Left lung (tissue), 10 donors: ENCODE results near the gene RC3H2. TPM values are rescaled to one million over a fixed set of nuclear protein-coding genes. Genes with fewer than 3 reads are reported as not detected.
"Not testable (repeated sequence)": the region's sequence is repeated elsewhere in the genome, so short reads cannot be mapped to it uniquely, and the experiment has no call there.

ENCODE experiments used
- ATAC-seq: fragments of 200-7000 bp; cut with Tn5 transposase; one replicate; pipeline ENCODE4 v1.9.1; 2020; ENCODE audit warnings: moderate library complexity
- DNase-seq, 4 donors: peaks; one replicate each; pipeline ENCODE4 v3.0.0-alpha.2; 2013 to 2020
- H3K27ac ChIP-seq, 2 donors: fragments of 200-600 bp; sonication (generic) in 1 of 2; one replicate each; pipeline versions ENCODE4 v1.5.0 to v1.8.0; 2020 to 2021
- H3K27me3 ChIP-seq, 2 donors: fragments of 200-600 bp; sonication (generic) in 1 of 2; one replicate each; pipeline versions ENCODE4 v1.5.0 to v1.8.0; 2020 to 2021
- H3K36me3 ChIP-seq, 2 donors: fragments of 200-600 bp; sonication (generic) in 1 of 2; one replicate each; pipeline versions ENCODE4 v1.5.0 to v1.8.0; 2020 to 2021
- H3K4me1 ChIP-seq, 2 donors: fragments of 200-600 bp; one replicate each; pipeline ENCODE4 v1.8.0; 2021
- H3K4me3 ChIP-seq, 2 donors: fragments of 200-600 bp; sonication (generic) in 1 of 2; one replicate each; pipeline versions ENCODE4 v1.5.0 to v1.8.0; 2020 to 2021; ENCODE audit warnings: mild to moderate bottlenecking in 1 of 2
- H3K9me3 ChIP-seq, 2 donors: fragments of 200-600 bp; sonication (generic) in 1 of 2; one replicate each; pipeline versions ENCODE4 v1.5.0 to v1.8.0; 2020 to 2021
- intact Hi-C, 2 donors: fragments of 100-400 bp; cut with DNase I; formaldehyde crosslinking; loops; one replicate each; pipeline versions ENCODE4 v1.11.2 to v1.14.2; 2022
- polyA plus RNA-seq, 6 donors: library from polyadenylated mRNA; unstranded; fragments of 120-200 nt; gene quantifications; one replicate each; pipeline ENCODE4 v1.2.1, GENCODE V29; 2013; ENCODE audit not compliant: insufficient read length in 6 of 6
- total RNA-seq, 2 donors: library from RNA; stranded (reverse); fragmentation: NEBNext Ultra II Directional; extraction: Animal tissue kit (Norgen Biotek cat#: 25700); gene quantifications; one replicate each; pipeline ENCODE4 v1.2.1, GENCODE V29; 2021
- TF ChIP-seq, protein P1 (sequence below), 2 donors: fragments of 200-600 bp; sonication (generic) in 1 of 2; IDR thresholded peaks; one replicate each; pipeline versions ENCODE4 v1.5.0 to v1.8.0; 2021; ENCODE audit warnings: antibody characterized with exemption in 2 of 2
- donor health status: DM: no; HTN: yes; CAD: no.
- donor health status: DM: no; HTN: no; CAD: no.

Gene RC3H2
- total and polyA plus RNA-seq, 8 donors, result 39.8 to 48.3 (median 42.2) TPM

DNA sequence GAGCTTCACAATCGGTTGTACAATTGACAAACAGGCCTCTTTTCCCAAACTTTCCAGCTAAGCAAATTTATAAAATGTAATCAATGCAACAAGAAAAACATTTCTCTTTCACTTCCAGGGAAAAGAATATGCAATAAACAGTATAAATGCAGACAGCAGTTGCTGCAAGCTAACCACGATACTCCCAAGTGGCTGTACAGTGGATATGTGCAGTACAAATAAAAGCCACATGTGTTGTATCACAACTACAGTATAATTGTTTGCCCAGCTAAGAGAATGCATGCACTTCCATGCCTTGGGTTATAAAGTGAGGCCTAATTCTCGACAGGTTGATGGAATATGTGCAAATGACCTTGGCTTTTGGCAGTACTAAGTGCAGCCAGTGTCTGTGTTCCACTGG, 60.0 kb downstream of the RC3H2 start:
- Histone ChIP-seq H3K36me3 (peaks cover 0 to 44% of the 10 kb centered on the region in 2 donors), H3K4me1 (no peaks in the 10 kb centered on the region), H3K27me3 (no peaks in the 10 kb centered on the region), H3K27ac (no peak overlapping the region), H3K9me3 (no peaks in the 10 kb centered on the region), H3K4me3 (no peak overlapping the region)
- no peak for ATAC-seq
- DNase-seq, result no peak
- intact Hi-C loops, result no loop called here
- TF ChIP-seq, protein P1, sequence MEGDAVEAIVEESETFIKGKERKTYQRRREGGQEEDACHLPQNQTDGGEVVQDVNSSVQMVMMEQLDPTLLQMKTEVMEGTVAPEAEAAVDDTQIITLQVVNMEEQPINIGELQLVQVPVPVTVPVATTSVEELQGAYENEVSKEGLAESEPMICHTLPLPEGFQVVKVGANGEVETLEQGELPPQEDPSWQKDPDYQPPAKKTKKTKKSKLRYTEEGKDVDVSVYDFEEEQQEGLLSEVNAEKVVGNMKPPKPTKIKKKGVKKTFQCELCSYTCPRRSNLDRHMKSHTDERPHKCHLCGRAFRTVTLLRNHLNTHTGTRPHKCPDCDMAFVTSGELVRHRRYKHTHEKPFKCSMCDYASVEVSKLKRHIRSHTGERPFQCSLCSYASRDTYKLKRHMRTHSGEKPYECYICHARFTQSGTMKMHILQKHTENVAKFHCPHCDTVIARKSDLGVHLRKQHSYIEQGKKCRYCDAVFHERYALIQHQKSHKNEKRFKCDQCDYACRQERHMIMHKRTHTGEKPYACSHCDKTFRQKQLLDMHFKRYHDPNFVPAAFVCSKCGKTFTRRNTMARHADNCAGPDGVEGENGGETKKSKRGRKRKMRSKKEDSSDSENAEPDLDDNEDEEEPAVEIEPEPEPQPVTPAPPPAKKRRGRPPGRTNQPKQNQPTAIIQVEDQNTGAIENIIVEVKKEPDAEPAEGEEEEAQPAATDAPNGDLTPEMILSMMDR (IDR thresholded peaks at IDR 0.05), result no peak

DNA sequence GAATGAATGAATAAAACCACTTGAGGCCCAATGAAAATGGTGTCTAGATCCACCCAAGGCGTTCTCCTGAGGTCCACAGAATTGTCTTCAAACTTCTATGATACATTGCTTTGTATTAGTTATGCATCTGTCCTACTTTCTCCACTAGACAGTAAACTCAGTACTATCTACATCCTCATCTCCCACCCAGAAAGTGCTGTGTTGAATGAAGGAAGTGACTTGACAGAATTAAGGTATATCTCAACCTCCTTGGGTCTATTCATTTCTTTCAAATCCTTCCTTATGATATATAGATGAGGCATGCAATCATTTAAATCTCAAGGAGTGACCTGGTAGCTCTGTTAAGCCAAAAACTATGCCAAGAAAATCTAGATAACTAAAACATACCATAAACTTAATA, 61.0 kb downstream of the RC3H2 start:
- no peak overlapping the region for H3K4me3 ChIP-seq
- DNase-seq, result no peak
- no peaks in the 10 kb centered on the region for H3K4me1 ChIP-seq
- TF ChIP-seq, protein P1 (IDR thresholded peaks at IDR 0.05), result no peak
- no peak overlapping the region for H3K27ac ChIP-seq
- H3K36me3 ChIP-seq, result peaks cover 0 to 34% of the 10 kb centered on the region in 2 donors
- ATAC-seq, result no peak
- H3K9me3 ChIP-seq, result no peaks in the 10 kb centered on the region
- intact Hi-C loops, result no loop called here
- H3K27me3 ChIP-seq, result no peaks in the 10 kb centered on the region

DNA sequence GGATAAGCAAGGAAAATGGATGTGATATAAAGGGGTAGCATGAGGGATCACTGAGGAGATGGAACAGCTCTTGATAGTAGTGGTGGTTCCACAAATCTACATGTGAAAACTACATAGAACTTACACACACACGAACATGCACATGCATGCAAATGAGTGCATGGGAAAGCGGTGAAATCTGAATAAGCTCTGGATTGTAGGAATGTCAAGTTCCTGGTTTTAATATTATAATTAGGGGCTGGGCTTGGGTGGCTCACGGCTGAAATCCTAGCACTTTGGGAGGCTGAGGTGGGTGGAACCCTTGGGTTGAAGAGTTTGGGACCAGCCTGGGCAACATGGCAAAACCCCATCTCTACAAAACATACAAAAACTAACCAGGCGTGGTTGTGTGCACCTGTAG, 63.7 kb downstream of the RC3H2 start:
- Histone ChIP-seq H3K4me3 (no peak overlapping the region), H3K27me3 (no peaks in the 10 kb centered on the region), H3K4me1 (no peaks in the 10 kb centered on the region), H3K27ac (no peak overlapping the region), H3K9me3 (no peaks in the 10 kb centered on the region), H3K36me3 (peaks cover 0 to 9% of the 10 kb centered on the region in 2 donors)
- no peak for DNase-seq
- TF ChIP-seq, protein P1 (IDR thresholded peaks at IDR 0.05), result no peak
- intact Hi-C loops, result no loop called here
- no peak for ATAC-seq

DNA sequence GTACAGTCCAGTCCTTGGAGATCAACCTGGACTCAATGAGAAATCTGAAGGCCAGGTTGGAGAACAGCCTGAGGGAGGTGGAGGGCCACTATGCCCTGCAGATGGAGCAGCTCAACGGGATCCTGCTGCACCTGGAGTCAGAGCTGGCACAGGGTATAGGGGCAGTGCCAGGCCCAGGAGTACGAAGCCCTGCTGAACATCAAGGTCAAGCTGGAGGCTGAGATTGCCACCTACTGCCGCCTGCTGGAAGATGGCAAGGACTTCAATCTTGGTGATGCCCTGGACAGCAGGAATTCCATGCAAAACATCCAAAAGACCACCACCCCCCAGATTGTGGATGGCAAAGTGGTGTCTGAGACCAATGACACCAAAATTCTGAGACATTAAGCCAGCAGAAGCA, 66.7 kb downstream of the RC3H2 start:
- H3K4me3 ChIP-seq, DNase-seq, ATAC-seq, H3K4me1 ChIP-seq, intact Hi-C loops, H3K36me3 ChIP-seq, H3K27me3 ChIP-seq, H3K27ac ChIP-seq, H3K9me3 ChIP-seq: not testable (repeated sequence)

DNA sequence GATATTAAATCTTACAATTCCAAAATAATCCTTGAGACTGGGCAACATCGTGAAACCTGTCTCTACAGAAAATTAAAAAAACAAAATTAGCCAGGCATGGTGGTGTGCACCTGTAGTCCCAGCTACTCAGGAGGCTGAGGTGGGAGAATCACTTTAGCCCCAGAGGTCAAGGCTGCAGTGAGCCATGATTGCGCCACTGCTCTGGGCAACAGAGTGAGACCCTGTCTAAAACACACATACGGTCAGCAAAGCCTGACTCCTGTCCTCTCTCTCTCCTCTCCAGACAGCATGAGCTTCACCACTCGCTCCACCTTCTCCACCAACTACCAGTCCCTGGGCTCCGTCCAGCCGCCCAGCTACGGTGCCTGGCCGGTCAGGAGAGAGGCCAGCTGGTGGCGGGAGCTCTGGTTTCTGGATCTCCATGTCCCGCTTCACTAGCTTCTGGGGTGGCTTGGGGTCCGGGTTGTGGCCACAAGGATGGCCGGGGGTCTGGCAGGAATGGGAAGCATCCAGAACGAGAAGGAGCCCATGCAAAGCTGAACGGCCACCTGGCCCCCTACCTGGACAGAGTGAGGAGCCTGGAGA, 67.8 kb downstream of the RC3H2 start:
- TF ChIP-seq, protein P1 (IDR thresholded peaks at IDR 0.05), result no peak
- Histone ChIP-seq H3K9me3 (no peaks in the 10 kb centered on the region), H3K4me1 (peaks cover 0 to 7% of the 10 kb centered on the region in 2 donors), H3K27ac (no peak overlapping the region), H3K4me3 (no peak overlapping the region), H3K36me3 (no peaks in the 10 kb centered on the region), H3K27me3 (no peaks in the 10 kb centered on the region)
- DNase-seq (no peak), ATAC-seq (no peak)
- intact Hi-C loops, result no loop called here

DNA sequence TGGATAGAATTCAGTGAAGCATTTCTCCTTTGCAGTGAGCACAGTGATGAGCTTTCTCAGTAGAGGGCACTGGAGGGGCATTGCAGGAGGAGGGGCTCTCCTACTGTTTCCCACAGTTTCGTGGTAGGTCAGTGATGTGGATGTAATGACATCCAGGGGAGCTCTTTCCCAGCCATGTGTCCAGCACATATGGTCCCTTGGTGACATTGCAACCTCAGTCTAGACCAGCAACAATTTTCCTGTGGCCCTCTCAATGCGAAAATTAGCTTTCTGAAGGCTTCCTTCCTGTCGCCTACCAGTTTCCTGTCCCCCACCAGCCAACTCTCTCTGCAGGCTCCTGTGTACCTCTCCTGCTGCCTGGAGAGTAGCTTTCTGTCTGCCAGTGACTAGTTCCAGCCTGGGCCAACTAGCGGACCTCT, 69.8 kb downstream of the RC3H2 start:
- no peaks in the 10 kb centered on the region for H3K36me3 ChIP-seq
- DNase-seq, result no peak
- TF ChIP-seq, protein P1 (IDR thresholded peaks at IDR 0.05), result no peak
- H3K27me3 ChIP-seq, result no peaks in the 10 kb centered on the region
- peaks cover 0 to 7% of the 10 kb centered on the region in 2 donors for H3K4me1 ChIP-seq
- no peaks in the 10 kb centered on the region for H3K9me3 ChIP-seq
- intact Hi-C loops, result no loop called here
- no peak for ATAC-seq
- no peak overlapping the region for H3K4me3 ChIP-seq
- H3K27ac ChIP-seq, result no peak overlapping the region
